ENCODE measurements around the gene MEGF11. TPM values are rescaled to one million over a fixed set of nuclear protein-coding genes. Genes with fewer than 3 reads are reported as not detected.

Gene MEGF11
- total and polyA plus RNA-seq, 7 donors = 0.04 to 0.05 TPM; not detected in 5

GRCh38 chr15:65856821-65857455, 396.6 kb downstream of the MEGF11 start:
- peak; percentile 56 to 68 for DNase-seq
- H3K9me3 ChIP-seq = no peaks in the 10 kb centered on the region
- H3K4me3 ChIP-seq = no peak overlapping the region
- WGBS, 3 donors = 64 to 74% (median 72%) methylated on average over 12 of the region's 12 CpGs
- no peaks in the 10 kb centered on the region for H3K27me3 ChIP-seq (ENCODE audit: insufficient read depth in 3 of 3, low read length in 2 of 3)
- H3K36me3 ChIP-seq (ENCODE audit: insufficient read depth in 1 of 2, low read depth in 1 of 2) = no peaks in the 10 kb centered on the region
- H3K27ac ChIP-seq = peak overlapping the region; percentile 89
- peak in 3 of 4 donors; percentile 54 to 69 (median 64) for ATAC-seq
- intact Hi-C loops (cut with DNase I) = loop anchor here in 1 of 2 donors (2.0 kb wide), 1 partner anchor 24 kb away; no protein-coding TSS in a partner anchor
- H3K4me1 ChIP-seq = peaks cover 16% of the 10 kb centered on the region
- peak; percentile 64 for TF ChIP-seq CTCF (IDR thresholded peaks at IDR 0.05)

- Histone ChIP-seq H3K27me3 (ENCODE audit: insufficient read depth in 3 of 3, low read length in 2 of 3) (no peaks in the 10 kb centered on the region), H3K27ac (no peak overlapping the region), H3K9me3 (no peaks in the 10 kb centered on the region), H3K36me3 (ENCODE audit: insufficient read depth in 1 of 2, low read depth in 1 of 2) (no peaks in the 10 kb centered on the region), H3K4me1 (peaks cover under 1% of the 10 kb centered on the region), H3K4me3 (no peak overlapping the region)
- no peak for TF ChIP-seq CTCF (IDR thresholded peaks at IDR 0.05)
- 94 to 96% (median 96%) methylated on average over 5 of the region's 5 CpGs for WGBS, 3 donors
- ATAC-seq = no peak
- DNase-seq = no peak
- intact Hi-C loops (cut with DNase I) = no loop called here
These were observed 401.6 kb downstream of the MEGF11 start for GRCh38 chr15:65851981-65852380.

DNA sequence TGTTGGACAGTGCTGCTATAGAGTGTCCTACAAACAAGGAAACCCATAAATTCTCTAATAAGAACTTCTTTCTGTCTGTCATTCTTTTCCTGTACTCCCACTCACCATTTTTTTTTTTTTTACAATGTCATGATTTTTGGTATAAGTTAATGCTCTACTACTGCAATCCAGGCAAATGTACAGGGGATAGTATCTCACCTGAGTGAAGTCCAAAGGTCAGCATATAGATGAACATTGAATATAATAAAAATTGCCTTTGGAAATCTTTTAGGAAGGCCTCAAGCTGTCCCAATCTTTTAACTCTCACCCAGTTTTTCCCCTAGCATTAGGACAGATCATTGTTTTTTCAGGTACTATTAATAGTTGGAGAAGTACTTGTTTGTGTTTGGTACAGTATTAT, 405.6 kb downstream of the MEGF11 start:
- Histone ChIP-seq H3K4me1 (no peaks in the 10 kb centered on the region), H3K4me3 (no peak overlapping the region), H3K27ac (no peak overlapping the region), H3K9me3 (no peaks in the 10 kb centered on the region), H3K27me3 (ENCODE audit: insufficient read depth in 3 of 3, low read length in 2 of 3) (no peaks in the 10 kb centered on the region), H3K36me3 (ENCODE audit: insufficient read depth in 1 of 2, low read depth in 1 of 2) (no peaks in the 10 kb centered on the region)
- intact Hi-C loops (cut with DNase I) = no loop called here
- TF ChIP-seq CTCF (IDR thresholded peaks at IDR 0.05) = no peak
- ATAC-seq (no peak), DNase-seq (no peak)

DNA sequence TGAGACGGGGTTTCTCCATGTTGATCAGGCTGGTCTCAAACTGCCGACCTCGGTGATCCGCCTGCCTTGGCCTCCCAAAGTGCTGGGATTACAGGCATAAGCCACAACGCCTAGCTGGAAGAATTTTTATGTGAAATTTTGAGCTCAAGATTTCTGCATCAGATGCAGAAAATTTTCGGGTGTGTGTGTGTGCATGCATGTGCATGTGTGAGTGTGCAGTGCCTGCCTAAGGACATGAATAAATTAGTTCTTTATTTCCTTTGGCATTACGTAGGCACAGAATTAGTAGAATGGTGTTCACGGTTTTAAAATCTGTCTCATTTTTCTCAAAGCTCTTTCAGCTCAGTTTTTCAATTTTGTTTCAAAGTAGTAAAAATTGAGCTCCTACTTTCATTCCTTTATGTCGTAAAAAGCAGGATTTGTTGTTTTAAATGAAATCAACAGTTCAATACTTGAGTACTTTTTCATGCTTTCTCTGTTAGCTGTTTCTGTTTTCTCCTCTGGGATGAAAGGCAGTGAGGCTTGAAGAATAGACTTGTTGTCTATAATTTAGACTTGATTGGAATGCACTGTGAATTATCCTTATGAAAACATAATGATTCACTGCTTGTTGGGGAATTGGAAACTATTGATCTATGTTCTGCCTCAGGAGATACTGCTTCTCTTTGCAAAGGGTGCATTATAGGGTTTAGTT, 407.6 kb downstream of the MEGF11 start:
- Histone ChIP-seq H3K9me3 (no peaks in the 10 kb centered on the region), H3K36me3 (ENCODE audit: insufficient read depth in 1 of 2, low read depth in 1 of 2) (no peaks in the 10 kb centered on the region), H3K4me1 (no peaks in the 10 kb centered on the region), H3K4me3 (no peak overlapping the region), H3K27ac (no peak overlapping the region), H3K27me3 (ENCODE audit: insufficient read depth in 3 of 3, low read length in 2 of 3) (no peaks in the 10 kb centered on the region)
- no peak for TF ChIP-seq CTCF (IDR thresholded peaks at IDR 0.05)
- no peak for DNase-seq
- intact Hi-C loops (cut with DNase I) = no loop called here
- ATAC-seq = no peak
- 61 to 69% (median 61%) methylated on average over 9 of the region's 9 CpGs for WGBS, 3 donors

Other genes starting within 250 kb of the MEGF11 start
- gene DIS3L, start 39.8 kb upstream of the MEGF11 start, total RNA-seq = 10 to 100 TPM; 27.8 to 38.7 (median 34.9) TPM
- gene DIS3L, start 39.8 kb upstream of the MEGF11 start, polyA plus RNA-seq = 10 to 100 TPM; 11.0 to 41.5 (median 21.8) TPM
- gene TIPIN, start 102.9 kb upstream of the MEGF11 start, total RNA-seq = 1 to 10 TPM; 3.1 to 4.9 (median 3.5) TPM
- gene TIPIN, start 102.9 kb upstream of the MEGF11 start, polyA plus RNA-seq = 1 to 10 TPM; 6.7 to 7.5 (median 7.3) TPM
- 10 to 100 TPM; 56.3 to 90.0 (median 64.8) TPM for gene MAP2K1, start 133.2 kb upstream of the MEGF11 start, total RNA-seq
- gene MAP2K1, start 133.2 kb upstream of the MEGF11 start, polyA plus RNA-seq = 100 to 1,000 TPM in 1 of 3 donors, 10 to 100 TPM in 2; 66.9 to 135 (median 84.7) TPM
- 10 to 100 TPM; 32.7 to 50.3 (median 33.4) TPM for gene SNAPC5, start 244.0 kb upstream of the MEGF11 start, total RNA-seq
- gene SNAPC5, start 244.0 kb upstream of the MEGF11 start, polyA plus RNA-seq = 10 to 100 TPM; 34.7 to 86.0 (median 51.8) TPM